WI38 (cell line): Measurements from ENCODE around the gene MTUS2.
"Not testable (repeated sequence)": the region's sequence is repeated elsewhere in the genome, so short reads cannot be mapped to it uniquely, and the experiment has no call there.

Experiments used
- H3K4me3 ChIP-seq: 2 replicates; pipeline ENCODE4 v1.5.1; 2011; ENCODE audit warnings: low read depth, mild to moderate bottlenecking, control low read depth, low read length
- TF ChIP-seq, protein P1 (sequence below): IDR thresholded peaks from 2 replicates; pipeline ENCODE4 v1.5.1; 2012; ENCODE audit warnings: low read depth, mild to moderate bottlenecking, control low read depth, low read length

MTUS2 gene

DNA sequence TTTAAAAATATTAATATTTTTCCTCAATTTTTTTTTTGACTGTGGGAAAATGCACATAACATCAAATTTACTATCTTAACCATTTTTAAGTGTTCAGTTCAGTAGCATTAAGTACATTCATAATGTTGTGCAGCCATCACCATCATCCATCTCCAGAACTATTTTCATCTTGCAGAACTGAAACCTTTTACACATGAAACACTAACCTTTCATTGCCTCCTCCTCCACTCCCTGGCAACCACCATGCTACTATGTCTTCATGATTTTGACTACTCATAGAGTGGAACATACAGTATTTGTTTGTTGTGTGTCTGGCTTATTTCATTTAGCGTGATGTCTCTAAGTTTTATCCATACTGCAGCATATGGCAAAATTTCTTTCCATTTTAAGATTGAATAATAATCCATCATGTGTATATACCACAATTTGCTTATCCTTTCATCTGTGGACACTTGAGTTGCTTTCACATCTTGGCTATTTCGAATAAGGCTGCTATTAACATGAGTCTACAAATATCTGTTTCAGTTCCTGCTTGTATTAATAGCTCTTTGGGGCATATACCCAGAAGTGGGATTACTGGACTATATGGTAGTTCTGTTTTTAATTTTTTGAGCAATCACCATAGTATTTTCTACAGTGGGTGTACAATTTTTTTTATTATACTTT is 376.4 kb downstream of the MTUS2 start:
- H3K4me3 ChIP-seq = no peak overlapping the region
- TF ChIP-seq, protein P1, sequence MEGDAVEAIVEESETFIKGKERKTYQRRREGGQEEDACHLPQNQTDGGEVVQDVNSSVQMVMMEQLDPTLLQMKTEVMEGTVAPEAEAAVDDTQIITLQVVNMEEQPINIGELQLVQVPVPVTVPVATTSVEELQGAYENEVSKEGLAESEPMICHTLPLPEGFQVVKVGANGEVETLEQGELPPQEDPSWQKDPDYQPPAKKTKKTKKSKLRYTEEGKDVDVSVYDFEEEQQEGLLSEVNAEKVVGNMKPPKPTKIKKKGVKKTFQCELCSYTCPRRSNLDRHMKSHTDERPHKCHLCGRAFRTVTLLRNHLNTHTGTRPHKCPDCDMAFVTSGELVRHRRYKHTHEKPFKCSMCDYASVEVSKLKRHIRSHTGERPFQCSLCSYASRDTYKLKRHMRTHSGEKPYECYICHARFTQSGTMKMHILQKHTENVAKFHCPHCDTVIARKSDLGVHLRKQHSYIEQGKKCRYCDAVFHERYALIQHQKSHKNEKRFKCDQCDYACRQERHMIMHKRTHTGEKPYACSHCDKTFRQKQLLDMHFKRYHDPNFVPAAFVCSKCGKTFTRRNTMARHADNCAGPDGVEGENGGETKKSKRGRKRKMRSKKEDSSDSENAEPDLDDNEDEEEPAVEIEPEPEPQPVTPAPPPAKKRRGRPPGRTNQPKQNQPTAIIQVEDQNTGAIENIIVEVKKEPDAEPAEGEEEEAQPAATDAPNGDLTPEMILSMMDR = no peak

DNA sequence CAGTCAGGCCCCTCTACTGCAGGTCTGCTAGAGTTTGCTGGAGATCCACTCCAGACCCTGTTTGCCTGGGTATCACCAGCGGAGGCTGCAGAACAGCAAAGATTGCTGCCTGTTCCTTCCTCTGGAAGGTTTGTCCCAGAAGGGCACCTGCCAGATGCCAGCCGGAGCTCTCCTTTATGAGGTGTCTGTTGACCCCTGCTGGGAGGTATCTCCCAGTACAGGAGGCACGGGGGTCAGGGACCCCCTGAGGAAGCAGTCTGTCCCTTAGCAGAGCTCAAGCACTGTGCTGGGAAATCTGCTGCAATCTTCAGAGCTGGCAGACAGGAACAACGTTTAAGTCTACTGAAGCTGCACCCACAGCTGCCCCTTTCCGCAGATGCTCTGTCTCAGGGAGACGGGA is 382.6 kb downstream of the MTUS2 start:
- not testable (repeated sequence) for H3K4me3 ChIP-seq

DNA sequence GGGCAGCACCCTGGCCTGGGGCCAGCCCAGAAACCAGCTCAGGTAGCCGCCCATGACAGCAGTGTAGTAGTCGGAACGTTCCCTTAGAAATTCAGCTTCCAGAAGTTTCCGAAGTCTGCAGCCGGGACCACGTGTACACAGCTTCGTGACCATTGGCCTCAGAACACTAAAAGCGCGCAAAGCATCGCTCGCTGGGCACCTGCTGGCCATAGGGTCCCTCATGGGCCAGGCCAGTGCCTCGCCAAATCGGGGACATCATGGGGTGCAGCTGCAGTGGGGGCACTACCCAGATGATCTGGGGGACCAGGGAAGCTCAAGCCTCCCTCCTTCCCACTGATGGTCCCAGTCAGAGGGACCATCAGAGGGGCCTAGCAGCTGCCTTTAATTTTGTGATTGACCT is 384.5 kb downstream of the MTUS2 start:
- no peak overlapping the region for H3K4me3 ChIP-seq
- TF ChIP-seq, protein P1 = no peak

DNA sequence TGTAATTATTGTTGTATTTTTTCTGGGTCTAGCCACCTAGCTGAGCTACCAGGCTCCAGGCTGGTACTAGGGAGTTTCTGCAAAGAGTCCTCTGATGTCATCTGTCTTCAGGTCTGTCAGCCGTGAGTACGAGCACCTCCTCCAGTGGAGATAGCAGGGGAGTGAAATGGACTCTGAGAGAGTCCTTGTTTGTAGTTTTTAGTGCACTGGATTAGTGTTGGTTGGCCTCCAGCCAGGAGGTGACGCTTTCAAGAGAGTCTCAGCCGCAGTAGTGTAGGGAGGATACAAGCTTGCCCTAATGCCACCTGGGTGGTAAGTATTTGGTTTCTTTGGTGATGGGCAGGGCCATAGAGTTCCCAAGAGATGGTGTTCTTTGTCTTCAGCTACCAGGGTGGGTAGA is 390.5 kb downstream of the MTUS2 start:
- TF ChIP-seq, protein P1 = no peak

DNA sequence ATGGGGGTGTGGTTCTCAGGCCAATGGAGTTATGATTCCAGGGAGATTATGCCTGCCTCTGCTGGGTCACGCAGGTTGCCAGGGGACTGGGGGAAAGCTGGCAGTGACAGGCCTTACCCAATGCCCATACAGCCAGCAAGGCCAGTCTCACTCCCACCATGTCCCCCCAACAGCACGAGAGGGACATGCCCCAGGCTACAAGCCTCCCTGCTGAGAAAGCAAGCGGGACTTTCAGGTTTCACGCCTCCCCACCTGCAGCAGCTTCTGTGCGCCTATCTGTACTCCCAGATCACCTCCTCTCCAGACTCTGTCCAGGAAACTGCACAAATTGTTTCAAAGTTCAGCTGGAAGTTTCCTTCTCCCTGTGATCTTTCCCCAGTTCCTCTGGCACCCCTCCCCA is 391.0 kb downstream of the MTUS2 start:
- H3K4me3 ChIP-seq = not testable (repeated sequence)

More for the DNA sequence above, 390.5 kb downstream of the MTUS2 start:
- H3K4me3 ChIP-seq = no peak overlapping the region

DNA sequence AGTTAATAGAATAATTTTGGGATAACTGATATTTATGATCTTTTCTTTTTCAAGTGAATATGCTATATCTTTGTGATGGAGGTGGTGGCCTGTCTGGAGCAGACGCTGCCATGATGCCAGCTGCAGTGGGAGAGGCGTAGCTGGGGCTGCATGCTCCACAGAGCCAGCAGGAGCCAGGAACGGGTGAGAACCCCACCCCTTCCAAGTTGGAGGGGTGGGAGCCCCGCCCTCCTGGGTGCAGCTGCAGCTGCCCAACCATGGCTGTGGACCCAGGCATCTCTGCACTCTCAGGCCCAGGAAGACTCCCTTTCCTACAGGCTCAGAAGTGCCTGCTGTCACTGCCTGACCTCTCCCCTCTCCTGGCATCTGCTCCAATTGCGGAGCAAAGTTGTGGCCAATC is 402.3 kb downstream of the MTUS2 start:
- H3K4me3 ChIP-seq = no peak overlapping the region
- TF ChIP-seq, protein P1 = no peak

DNA sequence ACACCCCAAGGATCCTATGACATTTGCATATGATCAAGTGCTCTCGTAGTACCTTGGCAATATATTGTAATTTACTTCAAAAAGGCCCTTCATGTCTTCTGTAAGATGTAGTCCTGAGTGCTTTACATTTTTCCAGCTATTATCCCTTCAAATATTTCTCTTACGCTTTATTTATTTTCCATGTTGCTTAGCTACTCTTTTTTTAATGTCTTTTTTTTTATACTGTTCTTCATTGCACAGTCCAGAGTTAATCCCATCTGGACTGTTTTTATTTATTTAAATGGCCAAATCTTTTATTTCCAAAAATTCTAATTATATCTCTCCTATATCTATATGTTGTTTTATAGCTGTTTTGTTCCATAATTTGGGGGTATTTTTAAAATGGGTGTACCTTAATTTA is 404.1 kb downstream of the MTUS2 start:
- no peak overlapping the region for H3K4me3 ChIP-seq
- TF ChIP-seq, protein P1 = no peak

DNA sequence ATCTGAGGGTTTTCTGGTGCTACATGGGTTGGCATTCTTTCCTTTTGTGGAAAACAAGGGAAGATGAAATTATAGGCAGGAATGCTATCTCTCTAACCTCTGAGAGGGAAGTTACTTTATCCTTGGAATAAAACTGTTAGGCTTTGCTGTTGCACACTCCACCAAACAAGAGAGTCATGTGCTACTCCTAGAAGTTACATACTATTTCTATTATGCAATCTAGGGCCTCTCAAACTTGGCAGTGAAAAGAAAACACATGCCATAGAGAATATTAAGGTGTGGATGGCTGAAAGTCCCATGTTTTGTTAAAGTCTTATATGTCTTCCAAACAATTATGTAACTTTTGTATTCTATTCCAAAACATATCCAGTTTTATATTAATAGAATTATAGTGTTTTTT is 407.4 kb downstream of the MTUS2 start:
- no peak overlapping the region for H3K4me3 ChIP-seq
- TF ChIP-seq, protein P1 = no peak
